ENCODE measurements around the gene PDE2A. TPM values are rescaled to one million over a fixed set of nuclear protein-coding genes. Genes with fewer than 3 reads are reported as not detected.

PDE2A gene
- total and polyA plus RNA-seq, 4 donors: 9.4 to 17.5 (median 14.1) TPM

DNA sequence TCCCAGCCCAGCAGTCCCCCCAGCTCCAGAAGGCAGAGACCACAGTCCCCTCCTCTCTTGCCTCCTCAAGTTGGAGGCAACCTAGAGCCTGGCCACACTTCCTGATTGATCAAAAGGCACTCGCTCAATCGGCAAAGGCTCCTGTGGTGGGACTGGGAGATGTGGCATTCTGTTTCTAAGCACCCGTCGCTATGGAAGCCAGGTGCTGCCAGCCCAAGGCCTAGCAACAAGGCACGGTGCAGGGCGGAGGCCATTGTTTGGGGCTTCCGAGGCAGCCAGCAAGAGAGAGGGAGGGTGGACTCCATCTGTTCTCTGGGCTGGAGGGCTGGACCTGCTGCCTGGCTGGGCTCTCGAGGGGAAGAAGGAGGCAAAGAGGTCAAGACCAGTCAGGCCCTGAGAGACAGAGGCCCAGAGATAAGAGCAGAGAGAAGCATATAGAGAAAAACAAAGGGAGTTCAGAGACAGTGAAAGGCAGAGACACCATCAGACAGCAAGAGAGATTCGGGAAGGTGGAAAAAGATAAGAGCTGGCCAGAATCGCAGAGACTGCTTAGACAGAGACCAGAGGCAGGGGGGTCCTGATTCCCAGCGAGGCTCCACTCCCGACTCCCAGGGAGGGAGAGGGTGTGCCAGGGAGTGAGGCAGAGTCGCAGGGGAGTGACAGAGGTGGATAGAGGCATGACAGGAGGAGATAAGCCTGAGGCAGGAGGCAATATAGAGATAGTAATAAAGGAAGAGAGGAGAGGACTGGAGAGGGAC lies 21.2 kb downstream of the PDE2A start:
- Histone ChIP-seq H3K9me3 (ENCODE audit: control insufficient read depth, insufficient read depth, low read length) (no peaks in the 10 kb centered on the region), H3K27ac (ENCODE audit: low read depth, low read length) (no peak overlapping the region), H3K4me3 (ENCODE audit: low read depth, low read length) (no peak overlapping the region), H3K27me3 (ENCODE audit: control insufficient read depth, insufficient read depth, low read length) (no peaks in the 10 kb centered on the region), H3K36me3 (ENCODE audit: control insufficient read depth, insufficient read depth, low read length) (no peaks in the 10 kb centered on the region), H3K4me1 (ENCODE audit: control insufficient read depth, insufficient read depth, low read length) (peaks cover 32% of the 10 kb centered on the region)
- 28% methylated on average over 13 of the region's 13 CpGs for WGBS (ENCODE audit: insufficient coverage)
- peak in 2 of 6 donors; percentile 48 to 82 for DNase-seq (ENCODE audit: low read depth in 4 of 6, low spot score in 6 of 6)

DNA sequence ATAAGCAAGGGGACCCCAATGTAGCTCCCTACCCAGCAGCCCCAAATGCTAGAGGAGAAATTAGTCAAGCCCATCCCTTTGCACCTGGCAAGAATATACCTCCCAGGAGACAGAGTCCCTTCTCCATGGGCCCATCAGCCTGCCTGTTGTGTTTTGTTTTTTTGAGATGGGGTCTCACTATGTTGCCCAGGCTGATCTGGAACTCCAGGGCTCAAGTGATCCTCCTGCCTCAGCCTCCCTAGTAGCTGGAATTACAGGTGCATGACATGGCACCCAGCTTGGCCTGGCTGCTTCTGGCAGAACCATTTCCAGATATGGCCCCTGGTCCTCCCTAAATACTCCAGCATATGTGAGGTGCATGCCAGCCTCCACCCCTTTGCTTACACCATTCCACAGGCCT lies 22.1 kb downstream of the PDE2A start:
- Histone ChIP-seq H3K4me1 (ENCODE audit: control insufficient read depth, insufficient read depth, low read length) (peaks cover 25% of the 10 kb centered on the region), H3K27ac (ENCODE audit: low read depth, low read length) (no peak overlapping the region), H3K36me3 (ENCODE audit: control insufficient read depth, insufficient read depth, low read length) (no peaks in the 10 kb centered on the region), H3K4me3 (ENCODE audit: low read depth, low read length) (no peak overlapping the region), H3K9me3 (ENCODE audit: control insufficient read depth, insufficient read depth, low read length) (no peaks in the 10 kb centered on the region), H3K27me3 (ENCODE audit: control insufficient read depth, insufficient read depth, low read length) (no peaks in the 10 kb centered on the region)
- DNase-seq (ENCODE audit: low read depth in 4 of 6, low spot score in 6 of 6): no peak

DNA sequence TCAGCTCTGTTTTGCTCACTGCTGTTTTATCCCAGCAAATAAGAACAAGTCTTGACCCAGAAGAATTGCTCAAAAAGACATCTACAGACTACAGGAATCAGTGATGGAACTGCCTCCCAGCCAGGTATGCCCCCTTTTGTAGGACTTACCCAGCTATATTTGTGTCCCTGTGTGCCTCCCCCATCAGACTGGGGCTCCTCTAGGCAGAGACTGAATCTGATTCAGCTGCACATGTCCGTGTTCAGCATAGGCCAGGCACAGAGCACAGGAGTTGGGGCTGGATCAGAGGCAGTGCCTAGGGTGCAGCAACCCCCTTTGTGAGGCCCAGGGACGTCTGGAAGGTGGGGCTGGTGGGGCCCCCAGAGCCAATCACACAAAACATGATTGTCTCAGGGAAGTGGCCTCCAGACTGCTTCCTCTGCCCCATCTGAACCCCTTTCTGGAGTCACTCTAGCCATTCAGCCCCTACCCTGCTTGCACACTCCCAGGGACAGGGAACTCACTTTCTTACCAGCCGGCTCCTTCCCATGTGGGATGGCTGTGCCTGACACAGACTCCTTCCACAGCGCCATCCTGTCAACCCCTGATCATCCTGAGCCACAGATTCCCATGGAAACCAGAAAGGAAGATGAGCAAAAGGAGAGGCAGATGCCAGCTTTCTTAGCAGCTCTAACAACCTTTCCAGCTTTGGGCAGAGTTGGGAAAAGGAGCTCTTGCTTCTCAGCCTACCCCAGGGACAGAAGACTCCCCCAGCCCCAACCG lies 24.8 kb downstream of the PDE2A start:
- Histone ChIP-seq H3K4me1 (ENCODE audit: control insufficient read depth, insufficient read depth, low read length) (peaks cover 16% of the 10 kb centered on the region), H3K36me3 (ENCODE audit: control insufficient read depth, insufficient read depth, low read length) (no peaks in the 10 kb centered on the region), H3K27me3 (ENCODE audit: control insufficient read depth, insufficient read depth, low read length) (no peaks in the 10 kb centered on the region), H3K9me3 (ENCODE audit: control insufficient read depth, insufficient read depth, low read length) (no peaks in the 10 kb centered on the region), H3K4me3 (ENCODE audit: low read depth, low read length) (no peak overlapping the region), H3K27ac (ENCODE audit: low read depth, low read length) (no peak overlapping the region)
- no peak for DNase-seq (ENCODE audit: low read depth in 4 of 6, low spot score in 6 of 6)
- 67% methylated on average over 5 of the region's 5 CpGs for WGBS (ENCODE audit: insufficient coverage)

DNA sequence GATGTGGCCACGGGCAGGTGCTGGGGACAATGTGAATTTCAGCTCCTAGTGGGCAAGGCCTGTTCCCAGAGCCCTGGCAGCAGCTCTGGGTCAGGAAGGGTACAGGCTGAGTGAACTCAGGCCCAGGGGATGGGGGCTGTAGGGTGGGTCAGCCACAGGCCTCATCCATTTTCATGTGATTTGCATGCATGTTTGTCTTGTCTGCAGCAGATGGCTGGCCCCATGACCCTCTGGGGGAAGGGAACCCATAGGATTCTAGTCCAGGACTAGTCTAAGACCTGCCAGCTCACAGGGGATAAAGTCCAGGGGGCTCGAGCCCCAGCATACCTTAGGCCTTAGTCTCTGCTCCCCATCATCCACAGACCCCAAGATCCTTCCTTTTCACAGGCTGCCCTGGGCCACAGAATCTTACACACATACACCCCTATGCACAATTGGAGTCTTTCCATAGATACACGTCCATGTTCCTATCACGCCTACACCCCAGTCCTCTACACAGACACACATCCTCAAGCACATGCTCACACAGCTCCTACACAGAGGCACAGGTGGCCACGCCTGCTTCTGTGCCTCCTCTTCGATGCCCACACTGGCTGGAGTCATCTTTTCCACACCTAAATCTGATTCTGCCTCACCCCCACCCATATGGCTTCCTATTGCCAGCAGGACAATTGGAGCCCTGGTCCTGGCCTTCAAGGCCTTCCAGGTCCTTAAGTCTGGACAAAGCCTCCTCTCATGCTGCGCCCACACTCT lies 25.7 kb downstream of the PDE2A start:
- WGBS (ENCODE audit: insufficient coverage): 83% methylated on average over 7 of the region's 7 CpGs
- DNase-seq (ENCODE audit: low read depth in 4 of 6, low spot score in 6 of 6): no peak
- H3K27ac ChIP-seq (ENCODE audit: low read depth, low read length): no peak overlapping the region

DNA sequence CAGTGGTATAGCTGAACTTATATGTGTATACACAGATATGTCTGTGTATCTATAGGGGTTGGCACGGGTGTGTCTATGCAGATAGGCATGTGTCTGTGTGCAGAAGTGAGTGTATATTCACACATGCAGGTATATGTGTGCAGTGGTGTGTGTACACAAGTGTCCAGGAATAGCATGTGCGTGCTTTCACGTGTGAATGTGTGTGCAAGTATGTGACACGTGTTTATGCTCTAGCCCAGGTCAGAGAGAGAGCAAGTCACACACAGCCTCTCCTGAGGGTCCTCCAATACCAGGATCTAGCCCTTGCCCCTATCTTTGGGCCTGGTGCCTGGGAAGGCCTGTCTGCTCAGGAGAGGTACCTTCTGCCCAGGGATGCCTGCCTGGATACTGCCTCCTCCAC lies 26.3 kb downstream of the PDE2A start:
- H3K36me3 ChIP-seq (ENCODE audit: control insufficient read depth, insufficient read depth, low read length): no peaks in the 10 kb centered on the region
- no peaks in the 10 kb centered on the region for H3K9me3 ChIP-seq (ENCODE audit: control insufficient read depth, insufficient read depth, low read length)
- H3K27me3 ChIP-seq (ENCODE audit: control insufficient read depth, insufficient read depth, low read length): peaks cover 4% of the 10 kb centered on the region
- DNase-seq (ENCODE audit: low read depth in 4 of 6, low spot score in 6 of 6): no peak
- WGBS (ENCODE audit: insufficient coverage): 92% methylated on average over 4 of the region's 4 CpGs
- peaks cover 12% of the 10 kb centered on the region for H3K4me1 ChIP-seq (ENCODE audit: control insufficient read depth, insufficient read depth, low read length)
- H3K4me3 ChIP-seq (ENCODE audit: low read depth, low read length): no peak overlapping the region
- no peak overlapping the region for H3K27ac ChIP-seq (ENCODE audit: low read depth, low read length)

More for the DNA sequence above, 25.7 kb downstream of the PDE2A start:
- Histone ChIP-seq H3K4me3 (ENCODE audit: low read depth, low read length) (no peak overlapping the region), H3K9me3 (ENCODE audit: control insufficient read depth, insufficient read depth, low read length) (no peaks in the 10 kb centered on the region), H3K4me1 (ENCODE audit: control insufficient read depth, insufficient read depth, low read length) (peaks cover 13% of the 10 kb centered on the region), H3K36me3 (ENCODE audit: control insufficient read depth, insufficient read depth, low read length) (no peaks in the 10 kb centered on the region), H3K27me3 (ENCODE audit: control insufficient read depth, insufficient read depth, low read length) (peaks cover under 1% of the 10 kb centered on the region)

DNA sequence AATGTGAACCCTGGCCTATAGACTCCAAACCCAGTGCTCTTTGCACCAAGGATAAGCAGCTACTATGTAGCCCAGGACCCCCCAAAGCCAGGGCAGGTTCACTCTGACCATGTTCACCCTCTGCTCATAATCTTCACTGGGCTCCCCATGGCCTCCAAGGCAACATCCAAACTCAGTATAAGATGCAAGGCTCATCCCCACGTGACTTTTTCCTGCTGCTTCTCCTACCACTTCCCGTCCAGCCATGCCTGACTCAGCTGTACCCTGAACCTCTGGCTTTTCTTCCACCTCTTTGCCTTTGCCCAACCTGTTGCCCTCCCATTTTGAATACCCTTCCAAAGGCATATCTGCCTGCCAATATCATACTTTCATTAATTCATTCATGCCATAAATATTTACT lies 27.8 kb downstream of the PDE2A start:
- Histone ChIP-seq H3K27ac (ENCODE audit: low read depth, low read length) (no peak overlapping the region), H3K27me3 (ENCODE audit: control insufficient read depth, insufficient read depth, low read length) (peaks cover 14% of the 10 kb centered on the region), H3K4me3 (ENCODE audit: low read depth, low read length) (no peak overlapping the region), H3K9me3 (ENCODE audit: control insufficient read depth, insufficient read depth, low read length) (no peaks in the 10 kb centered on the region), H3K36me3 (ENCODE audit: control insufficient read depth, insufficient read depth, low read length) (no peaks in the 10 kb centered on the region), H3K4me1 (ENCODE audit: control insufficient read depth, insufficient read depth, low read length) (peaks cover 20% of the 10 kb centered on the region)
- 73% methylated on average over 2 of the region's 2 CpGs for WGBS (ENCODE audit: insufficient coverage)
- no peak for DNase-seq (ENCODE audit: low read depth in 4 of 6, low spot score in 6 of 6)

DNA sequence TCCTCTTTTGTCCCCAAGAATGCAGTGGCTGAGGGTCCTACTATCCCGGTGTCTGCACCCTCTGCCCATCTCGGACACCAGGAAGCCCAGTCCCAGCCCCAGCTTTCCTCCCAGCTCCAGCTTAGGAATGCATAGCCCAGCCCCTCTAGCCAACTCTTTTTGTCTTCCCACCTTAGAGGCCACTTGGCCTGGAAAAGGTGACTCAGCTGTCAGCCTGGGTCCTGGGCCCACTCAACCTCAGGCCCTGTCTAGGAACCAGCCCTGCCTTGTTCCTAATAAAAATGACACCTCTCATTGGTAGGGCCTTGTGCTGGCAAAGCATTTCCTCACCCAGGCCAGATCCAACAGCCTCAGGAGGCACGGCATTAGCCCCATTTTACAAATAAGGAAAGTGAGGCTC lies 28.2 kb downstream of the PDE2A start:
- no peaks in the 10 kb centered on the region for H3K36me3 ChIP-seq (ENCODE audit: control insufficient read depth, insufficient read depth, low read length)
- no peak overlapping the region for H3K27ac ChIP-seq (ENCODE audit: low read depth, low read length)
- H3K9me3 ChIP-seq (ENCODE audit: control insufficient read depth, insufficient read depth, low read length): no peaks in the 10 kb centered on the region
- peaks cover 20% of the 10 kb centered on the region for H3K4me1 ChIP-seq (ENCODE audit: control insufficient read depth, insufficient read depth, low read length)
- DNase-seq (ENCODE audit: low read depth in 4 of 6, low spot score in 6 of 6): no peak
- H3K4me3 ChIP-seq (ENCODE audit: low read depth, low read length): no peak overlapping the region
- 82% methylated on average over 2 of the region's 3 CpGs for WGBS (ENCODE audit: insufficient coverage)
- H3K27me3 ChIP-seq (ENCODE audit: control insufficient read depth, insufficient read depth, low read length): peaks cover 18% of the 10 kb centered on the region

DNA sequence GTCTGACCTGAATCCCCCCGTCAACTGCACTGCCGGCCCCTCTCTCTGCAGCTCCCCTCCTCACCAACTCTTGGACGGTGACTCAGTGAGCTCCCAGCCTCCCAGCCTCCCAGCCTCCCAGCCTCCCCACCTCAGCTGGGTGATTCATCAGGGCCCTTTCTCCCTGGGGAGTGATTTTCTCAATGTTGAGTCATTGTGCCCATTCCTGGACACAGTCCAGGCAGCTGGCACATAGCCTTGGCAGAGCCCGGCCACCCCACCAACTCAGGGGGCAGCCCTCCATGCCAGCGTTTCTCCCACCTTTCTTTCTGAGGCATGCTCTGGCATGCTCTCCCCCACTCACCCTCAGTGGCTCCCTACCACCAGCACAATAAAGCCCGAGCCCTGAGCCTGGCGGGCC lies 30.7 kb downstream of the PDE2A start:
- no peak overlapping the region for H3K27ac ChIP-seq (ENCODE audit: low read depth, low read length)
- H3K36me3 ChIP-seq (ENCODE audit: control insufficient read depth, insufficient read depth, low read length): no peaks in the 10 kb centered on the region
- H3K4me1 ChIP-seq (ENCODE audit: control insufficient read depth, insufficient read depth, low read length): peaks cover 25% of the 10 kb centered on the region
- peaks cover 36% of the 10 kb centered on the region for H3K27me3 ChIP-seq (ENCODE audit: control insufficient read depth, insufficient read depth, low read length)
- WGBS (ENCODE audit: insufficient coverage): 59% methylated on average over 6 of the region's 7 CpGs
- no peaks in the 10 kb centered on the region for H3K9me3 ChIP-seq (ENCODE audit: control insufficient read depth, insufficient read depth, low read length)
- no peak overlapping the region for H3K4me3 ChIP-seq (ENCODE audit: low read depth, low read length)
- peak in 1 of 6 donors; percentile 37 for DNase-seq (ENCODE audit: low read depth in 4 of 6, low spot score in 6 of 6)

DNA sequence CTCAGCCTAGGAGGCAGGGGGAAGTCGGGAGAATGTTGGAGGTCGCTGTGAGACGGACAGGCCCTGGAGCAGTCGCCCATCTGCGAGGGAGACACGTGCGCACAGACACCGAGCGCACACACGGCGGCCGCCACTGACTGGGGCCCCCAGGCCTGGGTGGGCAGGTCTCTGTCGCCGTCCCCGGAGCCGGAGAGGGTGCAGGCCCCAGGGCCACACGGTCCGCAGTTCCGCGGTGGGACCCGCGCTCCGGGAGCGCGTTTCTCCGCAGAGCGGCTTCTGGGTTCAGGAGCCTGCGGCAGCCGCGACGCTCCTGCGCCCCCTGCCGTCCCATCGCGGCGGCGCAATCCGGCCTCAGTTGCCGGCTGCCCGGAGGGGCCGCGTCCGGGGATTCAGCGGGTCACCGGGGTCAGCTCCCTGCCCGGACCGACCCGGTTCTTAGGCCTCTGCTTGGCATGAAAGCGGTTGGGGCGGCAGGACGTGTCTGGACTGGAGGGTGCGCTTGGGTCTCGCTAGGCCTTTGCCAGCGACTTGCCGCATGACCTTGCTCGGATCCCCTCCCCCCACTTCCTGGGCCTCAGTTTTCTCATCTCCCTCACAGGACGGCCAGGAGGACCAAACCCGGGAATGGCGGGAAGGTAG lies 31.2 kb downstream of the PDE2A start:
- Histone ChIP-seq H3K27me3 (ENCODE audit: control insufficient read depth, insufficient read depth, low read length) (peaks cover 36% of the 10 kb centered on the region), H3K36me3 (ENCODE audit: control insufficient read depth, insufficient read depth, low read length) (no peaks in the 10 kb centered on the region), H3K4me3 (ENCODE audit: low read depth, low read length) (peak overlapping the region; percentile 12), H3K27ac (ENCODE audit: low read depth, low read length) (no peak overlapping the region), H3K4me1 (ENCODE audit: control insufficient read depth, insufficient read depth, low read length) (peaks cover 29% of the 10 kb centered on the region), H3K9me3 (ENCODE audit: control insufficient read depth, insufficient read depth, low read length) (no peaks in the 10 kb centered on the region)
- 2% methylated on average over 59 of the region's 59 CpGs for WGBS (ENCODE audit: insufficient coverage)
- DNase-seq (ENCODE audit: low read depth in 4 of 6, low spot score in 6 of 6): peak in 2 of 6 donors; percentile 69 to 84

All from spinal cord (tissue), 10 donors.